A549 treated with ZK216348 at 1 μM for 4 hours (cell line): ENCODE data around the gene LEMD2. TPM values are rescaled to one million over a fixed set of nuclear protein-coding genes. Genes with fewer than 3 reads are reported as not detected.

Experiments
- total RNA-seq: library from RNA; stranded (reverse); fragments of 200-300 nt; extraction: Qiagen RNA extraction; gene quantifications from 5 replicates; pipeline ENCODE4 v1.2.3, GENCODE V29; 2022; ENCODE audit warnings: low read depth

LEMD2 gene
- total RNA-seq = 39.8 to 45.6 TPM (median 42.8 TPM) in 5 replicates

DNA sequence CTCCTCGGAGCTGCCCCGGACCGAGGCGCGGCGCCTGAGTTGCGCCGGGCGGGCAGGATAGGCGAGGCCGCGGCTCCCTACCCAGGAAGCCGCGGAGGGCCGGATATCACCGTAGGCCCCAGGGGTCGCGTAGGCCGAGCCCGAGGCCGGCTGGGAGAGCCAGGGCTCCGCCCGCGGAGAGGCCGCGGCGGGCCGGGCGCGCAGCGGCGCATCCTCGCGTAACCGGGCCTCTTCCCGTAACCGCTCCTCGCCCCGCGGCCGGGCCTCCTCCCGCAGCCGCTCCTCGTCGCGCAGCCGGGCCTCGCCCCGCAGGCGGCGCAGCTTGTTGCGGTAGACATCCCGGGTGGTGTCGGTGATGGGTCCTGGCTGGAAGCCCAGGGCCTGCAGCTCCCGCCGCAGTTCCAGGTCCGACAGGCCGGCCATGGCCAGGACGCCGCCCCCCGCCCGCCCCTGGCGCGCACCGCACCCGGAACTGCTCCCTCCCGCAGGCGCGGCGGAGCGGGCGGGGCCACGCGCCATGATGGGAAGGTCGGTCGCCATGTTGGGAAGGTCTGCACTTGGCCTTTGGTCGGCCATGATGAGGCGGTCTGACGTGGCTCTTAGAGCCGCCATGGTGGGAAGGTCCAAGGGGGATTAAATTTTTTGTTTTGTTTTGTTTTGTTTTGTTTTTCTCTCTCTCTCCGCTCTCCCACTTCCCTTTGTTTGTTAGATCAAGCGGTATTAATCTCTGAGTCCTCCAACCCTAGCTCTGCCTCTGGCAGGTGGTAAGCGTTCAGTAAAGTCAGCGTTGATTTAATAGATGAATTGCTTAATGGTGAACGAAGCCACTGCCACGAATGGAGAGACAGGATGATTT, at the start of gene LEMD2:
Gene LEMD2 (minus strand): TSS at position 437 of the 856 bp plus-strand sequence. CDS start 14 bp downstream, at position 423.

DNA sequence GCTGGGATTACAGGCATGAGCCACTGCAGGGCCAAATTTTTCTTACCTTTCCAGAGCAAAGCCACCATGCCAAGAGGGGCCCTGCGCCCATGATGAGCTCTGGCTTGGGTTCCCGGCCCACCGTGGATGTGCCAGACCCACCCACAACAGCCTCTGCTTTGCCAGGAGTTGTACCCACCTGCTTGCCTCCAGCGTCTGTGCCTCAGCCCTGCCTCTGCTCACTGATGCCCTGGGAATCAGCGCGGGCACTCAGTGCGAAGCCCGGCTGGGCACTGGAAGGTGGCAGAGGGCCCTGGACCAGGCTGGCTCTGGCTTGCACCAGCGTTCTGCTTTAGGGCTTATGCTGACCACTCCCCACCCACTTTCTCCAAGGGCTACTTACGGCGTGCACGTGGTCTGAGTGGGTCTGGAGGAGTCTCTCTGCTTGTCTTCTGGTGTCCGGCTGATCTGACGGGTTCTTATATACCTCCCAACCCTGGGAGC, 14.7 kb upstream of the LEMD2 start, which contains the start of gene MLN:
Gene MLN (minus strand): TSS at position 433 of the 483 bp plus-strand sequence. CDS start 2,840 bp downstream, outside the sequence.

GRCh38 chr6:33746651-33747100, 42.3 kb downstream of the LEMD2 start, which contains the start of gene IP6K3:
IP6K3 (minus strand) TSS chr6:33746905; CDS start chr6:33735476, 11,429 bp downstream.

Other genes with a start within 250 kb of the LEMD2 start
- gene BAK1, start 208.9 kb downstream of the LEMD2 start, total RNA-seq = 28.0 to 41.5 TPM (median 40.7 TPM) in 5 replicates
- 25.9 to 56.8 TPM (median 47.0 TPM) in 5 replicates for gene ITPR3, start 167.8 kb downstream of the LEMD2 start, total RNA-seq
- 85.3 to 107 TPM (median 97.0 TPM) in 5 replicates for gene UQCC2, start 77.4 kb downstream of the LEMD2 start, total RNA-seq
- gene IP6K3, start 42.2 kb downstream of the LEMD2 start, total RNA-seq = 0.27 to 0.52 TPM (median 0.33 TPM) in 5 replicates
- not detected in 5 replicates for gene MLN, start 14.9 kb upstream of the LEMD2 start, total RNA-seq